ENCODE measurements around the gene CFAP92.

DNA sequence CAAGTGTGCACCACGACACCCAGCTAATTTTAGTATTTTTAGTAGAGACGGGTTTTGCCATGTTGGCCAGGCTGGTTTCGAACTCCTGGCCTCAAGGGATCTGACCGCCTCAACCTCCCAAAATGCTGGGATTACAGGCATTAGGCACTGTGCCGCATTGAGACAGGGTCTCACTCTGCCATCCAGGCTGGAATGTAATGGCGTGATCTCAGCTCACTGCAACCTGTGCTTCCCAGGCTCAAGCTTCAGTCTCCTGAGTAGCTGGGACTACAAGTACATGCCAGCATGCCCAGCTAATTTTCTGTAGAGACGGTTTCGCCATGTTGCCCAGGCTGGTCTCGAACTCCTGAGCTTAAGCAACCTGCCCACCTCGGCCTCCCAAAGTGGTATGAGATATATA lies 62.8 kb downstream of the CFAP92 start:
- TF ChIP-seq, protein P1, sequence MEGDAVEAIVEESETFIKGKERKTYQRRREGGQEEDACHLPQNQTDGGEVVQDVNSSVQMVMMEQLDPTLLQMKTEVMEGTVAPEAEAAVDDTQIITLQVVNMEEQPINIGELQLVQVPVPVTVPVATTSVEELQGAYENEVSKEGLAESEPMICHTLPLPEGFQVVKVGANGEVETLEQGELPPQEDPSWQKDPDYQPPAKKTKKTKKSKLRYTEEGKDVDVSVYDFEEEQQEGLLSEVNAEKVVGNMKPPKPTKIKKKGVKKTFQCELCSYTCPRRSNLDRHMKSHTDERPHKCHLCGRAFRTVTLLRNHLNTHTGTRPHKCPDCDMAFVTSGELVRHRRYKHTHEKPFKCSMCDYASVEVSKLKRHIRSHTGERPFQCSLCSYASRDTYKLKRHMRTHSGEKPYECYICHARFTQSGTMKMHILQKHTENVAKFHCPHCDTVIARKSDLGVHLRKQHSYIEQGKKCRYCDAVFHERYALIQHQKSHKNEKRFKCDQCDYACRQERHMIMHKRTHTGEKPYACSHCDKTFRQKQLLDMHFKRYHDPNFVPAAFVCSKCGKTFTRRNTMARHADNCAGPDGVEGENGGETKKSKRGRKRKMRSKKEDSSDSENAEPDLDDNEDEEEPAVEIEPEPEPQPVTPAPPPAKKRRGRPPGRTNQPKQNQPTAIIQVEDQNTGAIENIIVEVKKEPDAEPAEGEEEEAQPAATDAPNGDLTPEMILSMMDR (IDR thresholded peaks at IDR 0.05) = no peak
- no peak for TF ChIP-seq POLR2A (IDR thresholded peaks at IDR 0.05)

Data from Peyer's patch (tissue), 4 donors.